GM10248 (cell line): ENCODE measurements around the gene MAP3K5.

ENCODE experiments used
- CTCF ChIA-PET: fragments of 300-600 bp; sonication (Branson Sonifier 250); formaldehyde crosslinking; extraction: SDS; loops from one replicate; lab custom pipeline; 2021; ENCODE audit warnings: antibody characterized with exemption; lab: Yijun Ruan, JAX
- POLR2A ChIA-PET: fragments of 350-650 bp; sonication (Branson Sonifier 250); formaldehyde crosslinking; extraction: SDS; loops from one replicate; lab custom pipeline; 2020; ENCODE audit warnings: antibody characterized with exemption; lab: Yijun Ruan, JAX
- DNase-seq: peaks from one replicate; pipeline ENCODE4 v3.0.0; 2012; ENCODE audit errors: extremely low spot score
- CTCF ChIP-seq: IDR thresholded peaks from 2 replicates; pipeline ENCODE4 v1.5.1; 2012; ENCODE audit warnings: mild to moderate bottlenecking, low read depth; ENCODE audit errors: extremely low read depth, missing control alignments, control extremely low read depth

MAP3K5 gene

GRCh38 chr6:136745300-136745699 lies 47.0 kb downstream of the MAP3K5 start:
- no peak for DNase-seq
- ChIA-PET POLR2A (no interaction called here), CTCF (interaction anchor here (1.0 to 3.3 kb wide), 6 partner anchors 10 to 47 kb away, joined by 3 to 11 read pairs (median 8); partner anchors contain the start of gene MAP3K5)
- TF ChIP-seq CTCF, result no peak

GRCh38 chr6:136744889-136745288 lies 47.4 kb downstream of the MAP3K5 start:
- TF ChIP-seq CTCF, result no peak
- DNase-seq, result no peak
- ChIA-PET POLR2A (no interaction called here), CTCF (interaction anchor here (1.0 to 3.3 kb wide), 8 partner anchors 10 to 48 kb away, joined by 3 to 11 read pairs (median 5); partner anchors contain the start of gene MAP3K5)

- CTCF ChIA-PET, result interaction anchor here (1.1 to 3.5 kb wide), 3 partner anchors 22 to 98 kb away, joined by 4 to 20 read pairs (median 6); partner anchors contain the start of gene MAP3K5
Observed at GRCh38 chr6:136742125-136742524, 50.2 kb downstream of the MAP3K5 start.

GRCh38 chr6:136740050-136740974 lies 52.0 kb downstream of the MAP3K5 start:
- no peak for DNase-seq
- TF ChIP-seq CTCF, result no peak
- ChIA-PET CTCF (interaction anchor here (0.9 to 5.9 kb wide), 11 partner anchors 9 to 96 kb away, joined by 3 to 28 read pairs (median 7); partner anchors contain the start of gene MAP3K5), POLR2A (interaction anchor here (1.4 kb wide), 1 partner anchor 23 kb away, joined by 4 read pairs; no protein-coding TSS in a partner anchor)

More at GRCh38 chr6:136742125-136742524, 50.2 kb downstream of the MAP3K5 start:
- POLR2A ChIA-PET, result no interaction called here
- DNase-seq, result no peak
- TF ChIP-seq CTCF, result no peak

GRCh38 chr6:136739501-136739900 lies 52.8 kb downstream of the MAP3K5 start:
- ChIA-PET POLR2A (interaction anchor here (2.2 kb wide), 1 partner anchor 52 kb away, joined by 5 read pairs; the partner anchor contains the start of gene MAP3K5), CTCF (interaction anchor here (1.3 to 5.9 kb wide), 12 partner anchors 8 to 96 kb away, joined by 3 to 28 read pairs (median 6); partner anchors contain the start of gene MAP3K5)
- no peak for TF ChIP-seq CTCF
- no peak for DNase-seq

GRCh38 chr6:136739071-136739470 lies 53.2 kb downstream of the MAP3K5 start:
- TF ChIP-seq CTCF, result no peak
- ChIA-PET CTCF (interaction anchor here (0.9 to 5.9 kb wide), 11 partner anchors 9 to 95 kb away, joined by 3 to 28 read pairs (median 5); partner anchors contain the start of gene MAP3K5), POLR2A (interaction anchor here (2.2 kb wide), 1 partner anchor 53 kb away, joined by 5 read pairs; the partner anchor contains the start of gene MAP3K5)
- DNase-seq, result no peak
